K562 (cell line): ENCODE results near the gene NME7. TPM values are rescaled to one million over a fixed set of nuclear protein-coding genes. Genes with fewer than 3 reads are reported as not detected.
A peak's percentile ranks its signal among the peaks of the same experiment; 100 is the strongest.

Source experiments
- CREB3L1 ChIP-seq: fragments of 450-650 bp; IDR thresholded peaks from 2 replicates; pipeline ENCODE4 v1.6.1; 2014; ENCODE audit warnings: low read depth, mild to moderate bottlenecking, moderate library complexity, borderline replicate concordance
- MTA2 ChIP-seq: fragments of 450-650 bp; IDR thresholded peaks from 2 replicates; pipeline ENCODE4 v1.6.1; 2016; ENCODE audit warnings: low read depth
- NFE2 ChIP-seq: IDR thresholded peaks from 2 replicates; pipeline ENCODE4 v1.6.1; 2014; ENCODE audit warnings: antibody characterized with exemption, low read depth
- RB1 ChIP-seq: fragments of 450-650 bp; IDR thresholded peaks from 2 replicates; pipeline ENCODE4 v1.6.1; 2017; ENCODE audit warnings: low read depth, mild to moderate bottlenecking
- RERE ChIP-seq: sonication (generic); formaldehyde crosslinking; IDR thresholded peaks from 2 replicates; pipeline ENCODE4 v1.8.0; 2023; ENCODE audit warnings: missing genetic modification reagents, mild to moderate bottlenecking, borderline replicate concordance
- SFPQ ChIP-seq: fragments of 200-400 bp; formaldehyde crosslinking; IDR thresholded peaks from 2 replicates; pipeline ENCODE4 v1.6.1; 2017; ENCODE audit warnings: mild to moderate bottlenecking, low read depth, low read length, moderate library complexity
- THRB ChIP-seq: fragments of 450-650 bp; formaldehyde crosslinking; conservative IDR thresholded peaks from 2 replicates; pipeline ENCODE4 v1.4.0; 2022; ENCODE audit warnings: mild to moderate bottlenecking, missing genetic modification characterization
- XRCC5 ChIP-seq: fragments of 200-400 bp; formaldehyde crosslinking; IDR thresholded peaks from 2 replicates; pipeline ENCODE4 v1.6.1; 2017; ENCODE audit warnings: low read depth, mild to moderate bottlenecking, low read length
- ZFP30 ChIP-seq: fragments of 250-450 bp; sonication (Bioruptor Pico); IDR thresholded peaks from 2 replicates; pipeline ENCODE4 v1.8.0; 2022; ENCODE audit warnings: moderate library complexity, mild to moderate bottlenecking, inconsistent platforms, borderline replicate concordance
- ZNF146 ChIP-seq: IDR thresholded peaks from one replicate; pipeline ENCODE4 v1.6.1; 2018; ENCODE audit warnings: missing compliant biosample characterization; ENCODE audit not compliant: unreplicated experiment
- ZNF639 ChIP-seq, 2 experiments: fragments of 200-800 bp in 1 of 2; sonication (Bioruptor generic) in 1 of 2; sonication (generic) in 1 of 2; formaldehyde crosslinking in 1 of 2; IDR thresholded peaks in 1 of 2; conservative IDR thresholded peaks in 1 of 2; 2 replicates each; pipeline versions ENCODE4 v1.5.0 to v1.6.1; 2016 to 2020; ENCODE audit warnings: missing compliant biosample characterization in 1 of 2, missing genetic modification characterization in 1 of 2, missing genetic modification reagents in 1 of 2
- ZNF76 ChIP-seq: fragments of 250-450 bp; sonication (Bioruptor Pico); IDR thresholded peaks from 2 replicates; pipeline ENCODE4 v1.4.0; 2020; ENCODE audit warnings: mild to moderate bottlenecking, moderate library complexity, borderline replicate concordance
- ZNF79 ChIP-seq: fragments of 250-450 bp; sonication (Bioruptor Pico); IDR thresholded peaks from 2 replicates; pipeline ENCODE4 v1.4.0; 2020; ENCODE audit warnings: low read depth, mild to moderate bottlenecking, moderate library complexity
- polyA plus RNA-seq, 8 experiments: library from polyadenylated mRNA; depleted of rRNA in 4 of 8; stranded (reverse) in 5 of 8; unstranded in 3 of 8; fragments of >200 nt; fragmentation: Nextera tagmentation in 2 of 8; fragmentation: Illumina TruSeq in 1 of 8; extraction: Ambion mirVana in 2 of 8; extraction: Trizol in 1 of 8; gene quantifications; 2 replicates each; pipeline versions ENCODE4 v1.2.1 to v1.2.3, GENCODE V29; 2011 to 2014; ENCODE audit warnings: inconsistent platforms in 1 of 8, missing spikeins in 1 of 8
- total RNA-seq, 7 experiments: library from RNA; depleted of rRNA in 6 of 7; stranded (reverse); fragments of >200 nt in 6 of 7; fragmentation: Illumina TruSeq in 2 of 7; extraction: Trizol in 2 of 7; gene quantifications; 2 replicates each; pipeline versions ENCODE4 v1.2.1 to v1.2.3, GENCODE V29; 2011 to 2021; ENCODE audit warnings: low replicate concordance in 1 of 7

Gene NME7
- total and polyA plus RNA-seq, 9 of the 15 experiments (the other 6 are each of a cell fraction or from before 2014, with no cell fraction given): 7.9 to 43.2 (median 23.9) TPM

- TF ChIP-seq MTA2 (peak; percentile 86), ZNF76 (CRISPR knock-in tag) (no peak), RB1 (no peak), RERE (CRISPR knock-in tag) (no peak), NFE2 (peak; percentile 17; the same call in 1 of the 2 replicates), CREB3L1 (no peak), SFPQ (no peak), ZNF639 (CRISPR knock-in tag; conservative IDR thresholded peaks at IDR 0.05 in 1 of 2, IDR thresholded peaks at IDR 0.05 in 1 of 2) (no peak), ZFP30 (CRISPR knock-in tag) (no peak), ZNF146 (CRISPR knock-in tag) (no peak), ZNF79 (CRISPR knock-in tag) (no peak), XRCC5 (no peak), THRB (0 out of 2 replicates have a peak, but pooled peaks have one; percentile 22)
Observed at GRCh38 chr1:169309178-169310166, 58.1 kb downstream of the NME7 start (continued).
